CD14-positive monocyte (primary cell): ENCODE results near the gene SWT1. TPM values are rescaled to one million over a fixed set of nuclear protein-coding genes. Genes with fewer than 3 reads are reported as not detected.

Experiments used
- DNase-seq, 3 donors: peaks; one replicate each; pipeline ENCODE4 v3.0.0-alpha.2; 2011 to 2022
- H2AFZ ChIP-seq: 2 replicates; pipeline ENCODE4 v1.6.0; 2012; ENCODE audit warnings: mild to moderate bottlenecking, low read depth, low read length, inconsistent platforms; ENCODE audit not compliant: insufficient read depth, poor library complexity, severe bottlenecking
- H3K27ac ChIP-seq, 2 donors: 1 replicate in 1 of 2; 2 replicates in 1 of 2; pipeline ENCODE4 v1.5.1; 2012 to 2013; ENCODE audit warnings: low read length in 2 of 2, control low read depth in 1 of 2, inconsistent platforms in 1 of 2, low read depth in 1 of 2, mild to moderate bottlenecking in 1 of 2
- H3K27me3 ChIP-seq, 2 donors: one replicate each; pipeline versions ENCODE4 v1.6.0 to v1.6.1; 2011 to 2013; ENCODE audit warnings: low read length in 2 of 2; ENCODE audit not compliant: control insufficient read depth in 2 of 2, insufficient read depth in 2 of 2
- H3K36me3 ChIP-seq, 2 donors: replicated peaks in 1 of 2; 1 replicate in 1 of 2; 2 replicates in 1 of 2; pipeline versions ENCODE4 v1.5.1 to v1.6.1; 2012 to 2013; ENCODE audit warnings: low read length in 2 of 2, control low read depth in 1 of 2, inconsistent platforms in 1 of 2, mild to moderate bottlenecking in 1 of 2; ENCODE audit not compliant: insufficient read depth in 2 of 2, control insufficient read depth in 1 of 2
- H3K4me1 ChIP-seq, 2 donors: 1 replicate in 1 of 2; 2 replicates in 1 of 2; pipeline versions ENCODE4 v1.5.1 to v1.6.1; 2012 to 2013; ENCODE audit warnings: low read length in 2 of 2, control low read depth in 1 of 2, inconsistent platforms in 1 of 2, mild to moderate bottlenecking in 1 of 2, moderate library complexity in 1 of 2; ENCODE audit not compliant: insufficient read depth in 2 of 2, control insufficient read depth in 1 of 2
- H3K4me2 ChIP-seq: replicated peaks from 2 replicates; pipeline ENCODE3; 2012; ENCODE audit warnings: low read length, moderate library complexity, mild to moderate bottlenecking; ENCODE audit not compliant: poor library complexity, severe bottlenecking; ENCODE audit errors: extremely low read depth
- H3K4me3 ChIP-seq, 3 experiments: fragments of 200-600 bp in 1 of 3; sonication (generic) in 1 of 3; replicated peaks in 1 of 3; 1 replicate in 2 of 3; 2 replicates in 1 of 3; pipeline ENCODE4 v1.5.1; 2011 to 2013; ENCODE audit warnings: low read length in 3 of 3, mild to moderate bottlenecking in 3 of 3, control low read depth in 2 of 3, low read depth in 2 of 3, inconsistent platforms in 1 of 3, moderate library complexity in 1 of 3
- H3K79me2 ChIP-seq: 2 replicates; pipeline ENCODE4 v1.6.0; 2012; ENCODE audit warnings: mild to moderate bottlenecking, control low read depth, inconsistent platforms, low read length, moderate library complexity; ENCODE audit not compliant: insufficient read depth
- H3K9ac ChIP-seq: 2 replicates; pipeline ENCODE4 v1.6.0; 2017; ENCODE audit warnings: low read length, mild to moderate bottlenecking; ENCODE audit not compliant: insufficient read depth, poor library complexity, severe bottlenecking
- H3K9me3 ChIP-seq, 2 donors: replicated peaks in 1 of 2; 1 replicate in 1 of 2; 2 replicates in 1 of 2; pipeline versions ENCODE4 v1.5.1 to v1.6.1; 2012 to 2013; ENCODE audit warnings: low read length in 2 of 2, control low read depth in 1 of 2; ENCODE audit not compliant: control insufficient read depth in 1 of 2, insufficient read depth in 1 of 2
- H4K20me1 ChIP-seq: 2 replicates; pipeline ENCODE4 v1.6.0; 2012; ENCODE audit warnings: mild to moderate bottlenecking, low read length, control low read depth, moderate library complexity; ENCODE audit not compliant: insufficient read depth
- H3K27ac Mint-ChIP-seq, 7 donors: one replicate each; pipeline ENCODE4 v1.8.0; 2020; ENCODE audit warnings: mild to moderate bottlenecking in 7 of 7, mixed read lengths in 7 of 7, moderate library complexity in 6 of 7, inconsistent platforms in 2 of 7
- H3K27me3 Mint-ChIP-seq, 3 donors: one replicate each; pipeline ENCODE4 v1.8.0; 2021 to 2022; ENCODE audit warnings: low read depth in 3 of 3, mild to moderate bottlenecking in 3 of 3, mixed read lengths in 3 of 3, moderate library complexity in 3 of 3, inconsistent platforms in 1 of 3
- H3K36me3 Mint-ChIP-seq, 2 donors: one replicate each; pipeline ENCODE4 v1.8.0; 2020; ENCODE audit warnings: mixed read lengths in 2 of 2, inconsistent platforms in 1 of 2, mild to moderate bottlenecking in 1 of 2
- H3K4me1 Mint-ChIP-seq: one replicate; pipeline ENCODE4 v1.8.0; 2020; ENCODE audit warnings: mild to moderate bottlenecking, mixed read lengths
- H3K4me3 Mint-ChIP-seq, 2 donors: one replicate each; pipeline ENCODE4 v1.8.0; 2020; ENCODE audit warnings: mild to moderate bottlenecking in 2 of 2, mixed read lengths in 2 of 2, moderate library complexity in 1 of 2
- H3K9me3 Mint-ChIP-seq, 7 donors: one replicate each; pipeline ENCODE4 v1.8.0; 2020 to 2022; ENCODE audit warnings: mixed read lengths in 7 of 7, mild to moderate bottlenecking in 6 of 7, moderate library complexity in 6 of 7, inconsistent platforms in 2 of 7
- CTCF ChIP-seq: fragments of 200-600 bp; IDR thresholded peaks from one replicate; pipeline ENCODE4 v1.8.0; 2022; ENCODE audit warnings: antibody characterized with exemption, mild to moderate bottlenecking
- WGBS: methylation state at CpG from one replicate; pipeline ENCODE4 v1.1.5; 2013; ENCODE audit warnings: missing lambda C conversion rate; ENCODE audit not compliant: insufficient coverage; 5-methylcytosine and 5-hydroxymethylcytosine counted together
- intact Hi-C, 2 donors: fragments of 100-400 bp; cut with micrococcal nuclease; formaldehyde crosslinking; loops; one replicate each; pipeline versions ENCODE4 v1.15.0 to v1.15.1; 2023
- polyA plus RNA-seq, 3 donors: library from polyadenylated mRNA; depleted of rRNA in 1 of 3; unstranded in 2 of 3; stranded (reverse) in 1 of 3; fragments of 300-500 nt in 2 of 3; fragments of >200 nt in 1 of 3; fragmentation: Illumina TruSeq in 2 of 3; gene quantifications; 1 replicate in 2 of 3; 2 replicates in 1 of 3; pipeline ENCODE4 v1.2.3, GENCODE V29; 2012 to 2021

SWT1 gene
- polyA plus RNA-seq, 3 donors, result 0.89 to 2.8 (median 1.7) TPM

GRCh38 chr1:185200889-185201288 lies 43.9 kb downstream of the SWT1 start:
- Mint-ChIP-seq H3K4me3 (no peak overlapping the region), H3K27me3 (no peaks in the 10 kb centered on the region), H3K9me3 (peaks cover 18 to 31% (median 26%) of the 10 kb centered on the region in 7 donors), H3K4me1 (no peaks in the 10 kb centered on the region), H3K27ac (no peak overlapping the region), H3K36me3 (peaks cover 16 to 35% of the 10 kb centered on the region in 2 donors)
- Histone ChIP-seq H3K27ac (no peak overlapping the region), H3K36me3 (no peaks in the 10 kb centered on the region), H2AFZ (no peak overlapping the region), H3K79me2 (no peaks in the 10 kb centered on the region), H3K27me3 (no peaks in the 10 kb centered on the region), H3K4me2 (no peak overlapping the region), H3K9ac (no peak overlapping the region), H3K4me1 (no peaks in the 10 kb centered on the region), H3K4me3 (no peak overlapping the region), H4K20me1 (no peaks in the 10 kb centered on the region), H3K9me3 (peaks cover 0 to 6% of the 10 kb centered on the region in 2 donors)
- WGBS, result 97% methylated on average over 5 of the region's 8 CpGs
- TF ChIP-seq CTCF, result no peak
- DNase-seq, result no peak
- intact Hi-C loops, result no loop called here

GRCh38 chr1:185207170-185207569 lies 50.2 kb downstream of the SWT1 start:
- Histone ChIP-seq H3K4me1 (no peaks in the 10 kb centered on the region), H3K27me3 (no peaks in the 10 kb centered on the region), H3K27ac (no peak overlapping the region), H3K4me2 (no peak overlapping the region), H2AFZ (no peak overlapping the region), H3K36me3 (peaks cover 0 to 2% of the 10 kb centered on the region in 2 donors), H4K20me1 (no peaks in the 10 kb centered on the region), H3K9ac (no peak overlapping the region), H3K4me3 (no peak overlapping the region), H3K9me3 (no peaks in the 10 kb centered on the region), H3K79me2 (no peaks in the 10 kb centered on the region)
- peaks cover 6 to 7% of the 10 kb centered on the region in 2 donors for H3K36me3 Mint-ChIP-seq
- H3K9me3 Mint-ChIP-seq, result peaks cover 2 to 15% (median 8%) of the 10 kb centered on the region in 7 donors
- peaks cover 0 to 1% (median 0%) of the 10 kb centered on the region in 3 donors for H3K27me3 Mint-ChIP-seq
- DNase-seq, result no peak
- H3K4me3 Mint-ChIP-seq, result no peak overlapping the region
- TF ChIP-seq CTCF, result no peak
- intact Hi-C loops, result no loop called here
- H3K4me1 Mint-ChIP-seq, result no peaks in the 10 kb centered on the region
- no peak overlapping the region for H3K27ac Mint-ChIP-seq
